DMS114 treated with DMSO at 0.1 percent for 48 hours (cell line): ENCODE data around the gene TAX1BP1.
"Not testable (repeated sequence)": the region's sequence is repeated elsewhere in the genome, so short reads cannot be mapped to it uniquely, and the experiment has no call there.

Source experiments
- DNase-seq: peaks from one replicate; lab custom pipeline; 2025; ENCODE audit not compliant: unreplicated experiment; lab: John Stamatoyannopoulos, UW

TAX1BP1 gene

DNA sequence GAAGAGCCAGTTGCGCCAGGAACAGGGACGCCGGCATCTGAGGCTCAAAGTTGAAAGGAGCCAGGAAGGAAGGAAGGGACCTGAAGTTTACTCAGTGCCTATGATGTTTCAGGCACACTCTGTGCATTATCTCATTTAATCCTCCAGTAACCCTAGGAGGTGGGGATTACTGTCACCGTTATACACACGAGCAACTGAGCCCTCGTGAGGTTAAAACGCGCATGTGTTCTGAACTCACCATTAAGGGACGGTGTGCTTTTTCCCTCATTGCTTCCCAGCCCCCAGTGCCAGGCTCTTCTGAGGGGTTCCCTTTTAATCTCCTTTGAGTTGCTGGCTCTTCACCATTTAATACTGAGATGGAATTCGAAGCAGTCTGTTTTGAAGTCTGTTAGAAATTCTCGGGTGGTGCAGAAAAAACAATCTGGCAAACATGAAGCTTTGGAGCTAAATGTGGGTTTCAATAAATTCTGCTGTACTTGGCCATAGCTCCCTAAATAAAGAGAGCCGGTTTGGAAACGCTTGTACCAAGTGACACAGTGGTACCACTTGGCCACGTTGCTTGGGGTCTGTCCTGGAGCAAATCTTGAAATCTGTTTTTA, 102.2 kb downstream of the TAX1BP1 start:
- DNase-seq = no peak

DNA sequence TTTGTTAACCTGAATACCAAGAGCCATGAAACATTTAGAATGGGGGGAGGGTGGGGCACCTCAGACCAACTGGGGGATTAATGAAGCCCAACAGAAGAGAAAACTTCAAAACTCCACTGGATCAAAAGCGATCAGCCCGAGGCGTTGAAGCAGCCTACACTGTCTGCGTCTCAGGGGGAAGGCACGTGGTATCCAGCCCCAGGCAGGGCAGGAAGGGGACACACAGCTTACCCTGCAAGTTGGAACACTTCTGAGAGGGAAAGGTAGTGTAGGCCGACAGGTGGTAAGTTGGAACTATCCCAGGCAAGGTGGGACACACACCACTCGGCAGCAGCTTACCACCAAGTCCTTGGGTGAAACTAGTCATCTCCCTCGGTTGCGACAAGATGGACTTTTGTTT, 102.9 kb downstream of the TAX1BP1 start:
- no peak for DNase-seq

DNA sequence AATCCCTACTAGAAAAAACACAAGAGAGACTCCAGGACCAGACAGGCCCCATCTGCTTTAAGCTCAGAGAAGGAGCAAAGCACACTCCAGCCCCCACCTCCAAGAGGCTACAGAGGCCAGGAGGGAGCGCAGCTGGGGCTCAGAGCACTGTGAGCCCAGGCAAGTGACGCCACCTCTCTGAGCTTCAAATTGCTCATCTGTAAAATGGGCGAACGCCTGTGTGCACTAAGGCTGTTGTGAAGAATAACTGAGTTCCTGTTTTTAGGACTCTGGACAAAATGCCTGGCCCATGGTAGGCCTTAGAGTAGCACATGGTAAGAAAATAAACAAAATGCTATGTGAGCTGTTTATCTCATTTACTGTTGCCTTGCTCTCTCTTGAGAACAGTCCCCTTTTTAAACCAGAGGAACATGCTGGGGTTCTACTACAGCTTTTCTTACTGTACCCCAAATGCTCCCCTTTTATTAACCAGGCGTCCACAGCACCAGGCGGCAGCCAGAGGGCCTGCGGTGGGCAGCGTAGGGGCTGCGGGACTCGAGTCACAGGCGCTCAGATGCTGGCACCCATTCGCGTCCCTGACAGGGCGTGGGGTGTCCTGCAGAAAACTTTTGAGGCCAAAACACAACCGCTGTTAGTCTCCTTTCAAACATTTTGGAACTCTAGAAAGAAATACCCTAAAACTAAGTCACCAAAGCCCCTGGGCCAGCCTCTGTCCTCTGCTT, 103.8 kb downstream of the TAX1BP1 start:
- DNase-seq = no peak

DNA sequence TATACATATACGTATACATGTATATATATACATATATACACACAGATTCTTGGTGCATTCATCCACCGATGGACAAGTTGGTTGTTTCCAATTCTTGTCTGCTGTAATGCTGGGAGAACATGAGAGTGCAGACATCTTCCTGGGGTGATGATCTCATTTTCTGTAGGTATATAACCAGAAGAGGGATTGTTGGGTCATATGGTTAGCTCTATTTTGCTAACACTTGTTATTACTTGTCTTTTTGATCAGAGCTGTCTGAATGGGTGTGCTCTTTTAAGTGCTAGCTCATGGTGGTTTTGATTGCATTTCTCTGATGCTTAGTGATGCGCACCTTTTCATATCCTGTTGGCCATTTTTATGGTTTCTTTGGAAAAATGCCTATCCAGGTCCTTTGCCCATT, 106.4 kb downstream of the TAX1BP1 start:
- DNase-seq = no peak

DNA sequence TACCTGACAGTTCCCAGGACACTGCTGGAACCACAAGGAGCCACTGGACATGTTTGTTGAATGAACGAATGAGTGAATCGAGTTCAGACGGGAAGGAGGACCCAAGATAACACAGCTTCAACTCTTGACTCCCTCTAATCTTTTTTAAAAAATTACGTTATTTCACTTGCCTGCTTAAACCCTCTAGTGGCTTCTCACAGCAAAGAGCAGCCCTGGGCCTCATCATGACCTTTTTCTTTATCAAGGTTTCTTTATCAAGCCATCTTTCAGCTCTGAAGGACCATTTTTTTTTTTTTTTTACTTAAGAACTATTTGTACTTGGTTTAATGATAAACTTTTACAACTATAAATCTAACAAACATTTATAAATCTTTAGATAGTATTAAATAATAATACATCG, 110.6 kb downstream of the TAX1BP1 start:
- no peak for DNase-seq

DNA sequence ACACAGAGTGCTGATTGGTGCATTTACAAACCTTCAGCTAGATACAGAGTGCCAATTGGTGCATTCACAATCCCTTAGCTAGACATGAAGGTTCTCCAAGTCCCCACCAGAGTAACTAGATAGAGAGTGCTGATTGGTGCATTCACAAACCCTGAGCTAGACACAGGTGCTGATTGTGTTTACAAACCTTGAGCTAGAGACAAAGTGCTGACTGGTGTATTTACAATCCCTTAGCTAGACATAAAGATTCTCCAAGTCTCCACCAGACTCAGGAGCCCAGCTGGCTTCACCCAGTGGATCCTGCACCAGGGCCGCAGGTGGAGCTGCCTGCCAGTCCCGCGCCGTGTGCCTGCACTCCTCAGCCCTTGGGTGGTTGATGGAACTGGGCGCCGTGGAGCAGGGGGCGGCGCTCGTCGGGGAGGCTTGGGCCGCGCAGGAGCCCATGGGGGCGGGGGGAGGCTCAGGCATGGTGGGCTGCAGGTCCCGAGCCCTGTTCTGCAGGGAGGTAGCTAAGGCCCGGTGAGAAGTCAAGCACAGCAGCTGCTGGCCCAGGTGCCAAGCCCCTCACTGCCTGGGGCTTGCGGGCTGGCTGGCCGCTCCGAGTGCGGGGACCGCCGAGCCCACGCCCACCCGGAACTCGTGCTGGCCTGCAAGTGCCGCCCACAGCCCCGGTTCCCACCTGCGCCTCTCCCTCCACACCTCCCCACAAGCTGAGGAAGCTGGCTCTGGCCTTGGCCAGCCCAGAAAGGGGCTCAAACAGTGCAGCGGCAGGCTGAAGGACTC, 116.9 kb downstream of the TAX1BP1 start:
- DNase-seq = not testable (repeated sequence)

DNA sequence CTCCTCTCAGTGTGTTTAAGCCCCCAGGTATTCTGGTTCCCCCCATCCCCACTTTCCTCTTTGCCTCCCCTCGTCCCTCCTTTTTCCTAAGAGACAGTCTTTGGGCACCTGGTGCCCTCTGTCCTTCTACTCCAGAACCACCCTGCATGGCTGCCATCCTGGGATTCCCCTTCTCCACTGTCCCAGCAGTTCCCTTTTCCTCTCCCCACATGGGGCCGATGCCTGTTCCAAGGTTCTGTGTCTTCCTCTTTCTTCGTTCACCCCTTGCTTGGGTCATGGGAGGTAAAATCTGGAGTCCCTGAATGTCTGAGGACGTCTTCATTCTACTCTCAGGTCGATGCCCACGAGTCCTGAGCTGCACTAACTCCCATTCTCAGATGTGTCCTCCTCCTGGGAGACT, 120.8 kb downstream of the TAX1BP1 start:
- DNase-seq = no peak

DNA sequence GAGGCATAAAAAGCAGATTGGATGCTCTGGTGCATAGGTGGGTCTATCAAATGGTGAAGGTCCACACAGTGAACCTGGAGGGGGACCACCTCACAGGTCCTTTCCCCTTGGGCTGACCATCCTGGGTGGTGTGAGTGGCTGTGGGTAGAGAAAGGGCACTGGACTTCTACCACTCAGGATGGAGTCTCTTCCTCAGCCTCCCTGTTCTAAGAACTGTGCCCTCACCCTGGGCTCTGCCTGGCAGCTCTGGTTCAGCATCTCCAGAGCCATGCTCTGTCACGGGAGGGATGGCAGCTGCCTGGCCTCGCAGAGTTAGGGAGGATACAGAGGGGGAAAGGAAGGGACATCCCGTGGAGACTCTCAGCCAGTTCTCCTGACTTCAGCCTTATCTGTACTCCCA, 121.8 kb downstream of the TAX1BP1 start:
- DNase-seq = no peak

DNA sequence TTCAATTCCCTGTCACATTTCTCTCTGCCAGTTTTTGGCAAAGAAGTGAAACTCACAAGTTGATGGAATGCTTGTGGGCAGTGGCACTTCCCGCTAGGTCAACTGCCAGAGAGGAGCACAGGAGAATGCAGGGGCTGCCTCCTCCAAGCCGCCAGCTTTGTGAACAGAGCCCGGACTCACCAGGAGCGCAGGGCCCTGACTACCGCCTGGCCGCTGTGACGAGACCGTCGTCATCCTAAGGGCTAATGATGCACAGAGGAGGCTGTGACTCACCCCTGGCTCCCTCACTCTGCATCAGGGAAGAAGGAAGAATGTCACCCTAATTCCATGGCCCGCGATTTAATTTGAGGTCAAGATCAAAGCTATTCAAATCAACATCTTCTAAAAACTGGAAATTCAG, 123.9 kb downstream of the TAX1BP1 start:
- no peak for DNase-seq

DNA sequence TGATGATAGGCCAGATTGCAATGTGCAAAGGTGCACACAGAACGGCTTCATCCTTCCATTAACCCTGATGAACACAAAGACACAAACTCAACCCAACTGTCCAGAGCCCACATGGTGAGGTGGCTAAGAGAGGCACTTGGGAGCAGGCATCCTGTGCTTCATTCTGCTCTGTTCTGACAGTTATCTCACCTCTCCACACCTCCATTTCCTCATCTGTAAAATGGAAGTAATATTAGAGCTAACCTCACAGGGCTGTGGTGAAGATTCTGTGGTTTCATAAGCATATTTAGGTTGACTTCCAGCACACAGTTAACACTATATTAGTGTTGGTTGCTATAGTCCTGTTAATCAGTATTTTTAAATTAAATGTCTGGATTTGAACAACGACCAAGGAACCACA, 126.3 kb downstream of the TAX1BP1 start:
- no peak for DNase-seq

DNA sequence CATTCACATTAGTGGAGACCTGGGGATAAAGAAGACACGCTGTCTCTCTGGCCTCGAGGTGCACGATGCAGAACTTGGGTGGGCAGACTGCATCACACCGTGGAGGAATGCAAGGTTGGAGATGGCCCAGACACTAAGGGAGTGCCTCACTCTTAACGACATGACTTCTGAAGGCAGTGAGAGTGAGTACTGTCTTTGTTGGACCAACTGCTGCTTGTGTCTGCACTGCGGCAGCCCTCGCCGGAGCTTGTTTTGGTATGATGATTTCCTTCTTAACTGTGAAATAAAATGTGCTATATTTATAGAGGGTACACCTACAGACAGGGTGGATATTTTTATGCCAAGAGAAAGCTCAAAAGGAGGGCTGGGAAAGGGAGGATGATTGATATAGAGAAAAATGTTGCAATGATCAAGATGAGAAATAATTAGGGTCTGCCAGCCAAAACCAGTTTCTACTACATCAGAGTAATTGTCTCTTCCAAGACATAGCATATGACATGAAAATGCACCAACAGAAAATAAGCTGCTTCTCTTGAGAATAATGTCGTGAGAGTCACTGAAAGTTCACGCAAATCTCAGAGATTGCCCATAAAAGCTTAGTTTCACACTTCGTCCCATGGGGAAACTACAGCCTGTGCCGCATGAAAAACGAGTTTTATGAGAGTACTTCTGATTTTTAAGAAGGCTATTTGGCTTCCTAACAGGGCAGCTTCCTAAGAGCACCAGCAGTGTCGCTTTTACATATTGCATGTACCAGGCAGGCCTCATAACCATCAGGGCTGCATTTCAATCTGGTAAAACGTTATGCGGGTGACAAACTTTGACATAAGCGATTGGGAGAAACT, 127.1 kb downstream of the TAX1BP1 start:
- no peak for DNase-seq

DNA sequence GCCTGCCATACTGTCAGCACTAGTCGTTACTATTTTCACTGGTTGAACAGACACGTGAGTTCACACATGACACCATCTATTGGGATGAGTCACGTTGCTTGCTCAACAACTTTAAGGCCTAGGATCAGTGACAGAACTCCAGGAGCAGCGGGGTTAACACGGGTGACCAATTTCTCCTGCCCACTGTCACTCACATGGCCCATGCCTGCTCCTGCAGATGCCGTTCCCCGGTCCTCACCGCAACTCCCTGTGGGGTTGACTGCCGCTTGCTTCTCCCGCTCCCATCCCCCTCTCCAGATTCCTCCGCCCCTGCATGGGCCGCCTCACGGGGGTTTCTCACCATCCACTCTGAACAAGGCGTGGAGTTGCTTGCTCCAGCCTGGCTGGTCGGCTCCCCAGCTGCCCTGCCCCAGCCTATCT, 128.2 kb downstream of the TAX1BP1 start:
- DNase-seq = no peak

DNA sequence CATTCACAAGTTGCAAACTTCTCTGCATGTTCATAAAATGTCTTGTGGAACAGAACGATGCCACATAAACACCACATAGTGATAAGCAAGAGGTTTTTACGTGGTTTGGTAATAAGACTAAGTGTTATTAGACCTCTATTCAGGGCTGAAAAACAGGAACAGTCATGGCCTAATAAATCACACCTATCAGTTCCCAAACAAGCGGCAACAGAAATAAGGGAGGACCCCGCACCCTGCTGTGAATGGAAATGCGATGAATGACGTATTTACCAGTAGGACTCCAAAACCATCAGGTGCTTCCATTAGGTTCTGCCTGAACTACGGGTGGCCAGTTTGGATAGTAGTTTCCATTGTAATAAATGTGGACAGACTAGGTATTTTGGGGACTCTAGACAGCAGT, 129.1 kb downstream of the TAX1BP1 start:
- DNase-seq = no peak

DNA sequence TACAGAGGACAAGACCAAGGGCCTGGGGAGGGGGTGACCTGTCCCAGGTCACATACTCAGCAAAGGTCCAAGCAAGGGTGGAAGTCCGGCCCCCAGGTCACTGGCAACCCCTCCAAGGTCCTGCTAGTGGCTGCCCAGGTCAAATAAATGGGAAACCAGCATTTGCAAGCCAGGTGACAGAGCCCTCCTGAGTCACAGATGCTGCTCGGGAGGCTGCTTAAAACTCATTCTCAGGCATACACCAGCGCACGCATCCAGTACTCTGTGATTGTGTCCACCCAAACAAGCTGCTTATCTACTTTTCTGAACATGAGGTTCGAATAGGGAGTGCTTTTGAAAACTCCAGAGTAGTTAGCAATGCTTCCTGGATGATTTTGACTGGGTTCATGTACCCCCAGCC, 130.6 kb downstream of the TAX1BP1 start:
- DNase-seq = no peak

DNA sequence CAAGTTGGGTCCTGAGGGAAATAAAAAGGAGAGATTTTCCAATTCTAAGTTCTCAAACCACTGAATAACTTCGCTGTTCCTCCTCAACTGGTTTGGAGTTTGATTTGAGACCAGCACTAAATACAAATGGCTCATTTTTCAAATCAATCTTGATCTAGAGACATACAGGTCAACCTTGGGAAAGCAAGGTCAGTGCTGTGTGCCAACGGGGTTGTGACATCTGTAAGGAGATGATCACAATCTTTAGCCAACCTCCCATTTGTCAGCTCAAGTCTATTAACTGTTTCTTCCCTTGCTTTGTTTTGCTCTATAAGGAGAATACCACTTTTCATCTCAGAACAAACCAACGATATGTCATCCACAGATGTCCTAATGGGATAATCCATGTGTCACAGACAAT, 131.1 kb downstream of the TAX1BP1 start:
- no peak for DNase-seq

DNA sequence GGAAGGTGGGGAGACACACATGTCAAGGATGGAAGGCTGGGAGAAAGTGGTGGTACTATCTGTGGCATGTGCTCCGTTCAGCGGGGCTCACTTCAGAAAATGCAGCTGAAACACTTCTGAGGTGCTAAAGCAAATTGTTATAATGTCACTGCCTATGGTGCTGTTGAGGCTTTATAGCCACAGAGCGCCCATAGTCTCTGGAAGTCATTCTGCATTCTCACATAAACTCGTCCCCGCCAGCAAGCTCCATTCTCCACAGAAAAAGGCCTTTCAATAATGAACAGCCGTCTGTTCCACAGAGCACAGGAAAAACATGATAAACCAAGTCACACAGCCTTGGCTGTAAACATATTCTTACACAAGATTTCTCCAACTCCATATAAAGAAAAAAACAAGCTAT, 131.9 kb downstream of the TAX1BP1 start:
- DNase-seq = no peak

DNA sequence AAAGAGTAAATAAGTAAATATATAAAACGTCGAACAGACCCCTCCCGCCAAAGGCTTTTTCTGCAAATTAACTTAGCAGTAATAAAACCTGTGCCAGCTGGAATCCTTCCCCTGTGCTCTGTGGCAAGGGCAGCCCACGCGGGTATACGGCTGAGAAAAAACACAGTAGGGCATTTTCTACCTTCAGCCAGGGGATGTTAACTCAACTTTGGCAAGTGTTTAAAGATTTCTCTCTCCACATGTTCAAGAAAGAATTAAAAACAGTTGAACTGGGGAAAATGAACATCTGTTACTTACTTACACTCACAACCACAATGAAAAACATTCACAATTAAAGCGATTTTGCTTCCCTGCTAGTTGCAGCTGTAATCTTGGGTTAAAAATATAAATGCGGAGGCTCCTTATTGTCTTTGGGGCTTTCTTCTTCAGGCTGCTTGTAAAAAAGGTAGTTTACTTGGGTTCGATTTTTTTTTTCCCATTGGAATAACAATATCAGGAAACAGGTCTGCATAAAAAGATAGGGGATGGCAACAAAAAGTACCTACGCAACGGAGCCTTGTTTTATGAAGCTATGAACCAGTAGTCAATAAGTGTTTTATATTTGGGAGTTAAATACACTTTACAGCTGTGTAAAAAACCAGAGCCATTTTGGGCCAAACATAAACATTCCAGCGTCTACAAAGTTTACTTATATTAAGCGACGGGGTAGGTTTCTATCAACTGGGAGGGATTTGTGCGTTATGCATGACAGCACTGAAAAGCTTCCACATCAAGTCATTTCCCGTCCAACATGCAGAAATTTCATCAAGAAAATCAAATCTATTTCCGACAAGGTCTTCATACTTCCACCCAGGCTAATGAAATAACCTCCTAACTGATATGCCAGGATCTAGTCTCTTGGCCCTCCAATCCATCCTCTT, 132.7 kb downstream of the TAX1BP1 start:
- DNase-seq = no peak

DNA sequence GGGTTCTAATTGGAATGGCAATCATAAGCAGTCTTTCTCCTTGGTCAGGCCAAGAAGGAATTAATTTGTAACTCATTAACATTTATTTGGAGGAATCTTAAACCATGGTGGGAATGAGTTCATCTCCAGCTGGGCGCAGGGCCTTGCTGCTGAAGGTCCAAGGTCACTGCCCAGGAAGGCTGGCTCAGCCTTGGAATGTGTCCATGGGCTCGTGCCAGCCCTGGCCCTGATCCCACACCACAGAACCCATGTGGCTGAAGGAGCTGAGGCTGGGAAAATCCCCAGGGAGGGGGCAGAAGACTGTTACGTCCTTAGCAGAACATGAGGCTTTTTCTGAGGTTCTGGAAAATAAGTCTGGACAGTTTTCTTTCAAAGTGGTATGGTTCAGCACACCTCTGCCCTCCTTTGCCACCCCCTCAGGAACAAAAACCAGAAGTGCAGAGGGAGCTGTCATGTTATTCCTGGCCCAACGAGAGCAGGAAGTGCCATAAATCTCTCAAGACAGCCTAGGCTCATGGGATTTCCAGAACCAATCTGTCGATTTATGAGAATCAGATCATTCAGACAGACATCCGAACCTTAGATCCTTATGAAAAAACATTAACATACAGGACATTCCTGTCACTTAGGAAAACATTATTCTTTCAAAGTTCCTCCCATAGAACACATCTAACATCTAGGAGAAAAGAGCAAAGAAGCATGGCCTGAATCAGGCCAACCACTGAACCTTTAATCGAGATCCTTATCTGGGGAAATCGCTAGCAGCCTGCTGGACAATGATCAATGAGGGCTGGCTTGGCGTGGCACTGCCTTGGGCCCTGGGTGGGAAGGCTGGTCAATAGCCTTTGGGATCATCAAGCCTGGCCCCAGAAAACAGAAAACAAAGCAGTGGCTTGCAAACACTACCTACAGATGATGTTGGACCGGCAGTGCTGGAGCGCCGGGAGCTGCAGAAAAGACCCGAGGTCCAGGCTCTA, 134.3 kb downstream of the TAX1BP1 start:
- DNase-seq = no peak

DNA sequence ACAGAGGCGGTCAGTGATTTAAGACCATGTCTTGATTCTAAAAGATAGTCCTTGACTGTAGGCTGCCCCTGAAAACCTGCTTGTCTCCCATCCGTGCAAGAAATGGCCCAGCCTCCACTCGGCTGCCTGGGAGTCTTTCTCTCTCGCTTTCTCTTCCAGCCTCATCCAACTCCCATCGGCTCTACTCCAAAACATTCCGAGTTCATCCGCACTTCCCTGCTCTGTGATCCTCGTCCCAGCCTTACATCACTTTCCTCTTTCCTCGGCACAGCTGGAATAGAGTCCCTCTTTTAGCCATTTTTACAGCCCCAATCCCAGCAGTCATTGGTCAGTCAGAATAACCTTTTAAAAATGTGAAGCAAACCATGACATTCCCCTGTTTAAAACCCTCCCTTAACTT, 135.1 kb downstream of the TAX1BP1 start:
- DNase-seq = no peak
